SH-SY5Y (cell line): ENCODE results near the gene UBE2Z.

Experiments used
- GATA2 ChIP-seq: IDR thresholded peaks from 2 replicates; pipeline ENCODE4 v1.6.1; 2011; ENCODE audit warnings: mild to moderate bottlenecking, low read depth, low read length
- GATA3 ChIP-seq: IDR thresholded peaks from 2 replicates; pipeline ENCODE4 v1.6.1; 2011; ENCODE audit warnings: low read depth, mild to moderate bottlenecking, low read length, moderate library complexity

- TF ChIP-seq GATA3 (no peak), GATA2 (no peak)
Observed at GRCh38 chr17:48909783-48910182, 1.6 kb downstream of the UBE2Z start.
